Activated naive CD4-positive, alpha-beta T cell treated with anti-CD3 and anti-CD28 coated beads, Interleukin-2, amount 50 U/mL, for 24 hours (primary cell): ENCODE results near the gene DDIT3.
A peak's percentile ranks its signal among the peaks of the same experiment; 100 is the strongest.

Experiments used
- H3K27ac Mint-ChIP-seq: one replicate; pipeline ENCODE4 v1.8.0; 2021; ENCODE audit warnings: mild to moderate bottlenecking, mixed read lengths
- H3K27me3 Mint-ChIP-seq: one replicate; pipeline ENCODE4 v1.8.0; 2021; ENCODE audit warnings: mixed read lengths
- H3K36me3 Mint-ChIP-seq: one replicate; pipeline ENCODE4 v1.8.0; 2021; ENCODE audit warnings: mixed read lengths
- H3K4me1 Mint-ChIP-seq: one replicate; pipeline ENCODE4 v1.8.0; 2021; ENCODE audit warnings: mixed read lengths
- H3K4me3 Mint-ChIP-seq: one replicate; pipeline ENCODE4 v1.8.0; 2021; ENCODE audit warnings: mild to moderate bottlenecking, mixed read lengths
- H3K9me3 Mint-ChIP-seq: one replicate; pipeline ENCODE4 v1.8.0; 2021; ENCODE audit warnings: mixed read lengths

The DDIT3 gene

GRCh38 chr12:57535764-57536596 is 15.7 kb upstream of the DDIT3 start:
- Mint-ChIP-seq H3K27ac (peak overlapping the region; percentile 56), H3K27me3 (no peaks in the 10 kb centered on the region), H3K4me3 (no peak overlapping the region), H3K36me3 (peaks cover 4% of the 10 kb centered on the region), H3K4me1 (peaks cover 7% of the 10 kb centered on the region), H3K9me3 (no peaks in the 10 kb centered on the region)

DNA sequence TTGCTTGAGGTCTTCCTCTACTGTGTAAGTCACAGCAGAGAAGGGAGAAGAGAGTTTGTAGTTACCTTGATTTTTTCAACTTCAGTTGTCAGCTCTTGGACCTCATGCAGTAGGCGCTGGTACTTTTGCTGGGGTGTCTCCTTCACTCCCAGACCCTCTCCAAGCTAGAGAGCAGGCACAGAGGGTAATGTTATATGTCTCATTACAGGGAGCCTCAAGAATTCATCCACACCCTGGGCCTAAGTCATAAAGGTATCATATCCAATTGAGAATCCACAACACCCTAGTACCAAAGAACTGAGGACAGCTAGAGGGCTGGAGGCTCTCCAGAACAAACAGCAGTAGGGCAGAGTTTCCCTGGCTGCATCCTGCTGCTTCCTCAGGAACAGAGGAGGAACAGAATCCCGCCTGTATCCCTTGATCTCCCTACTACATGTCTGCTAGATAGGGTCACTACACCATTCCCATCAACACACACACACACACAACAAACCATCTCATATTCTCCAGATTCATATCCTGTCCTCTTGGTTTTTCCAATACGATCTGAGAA is 14.8 kb upstream of the DDIT3 start:
- Mint-ChIP-seq H3K4me3 (no peak overlapping the region), H3K9me3 (no peaks in the 10 kb centered on the region), H3K27me3 (no peaks in the 10 kb centered on the region), H3K27ac (no peak overlapping the region), H3K36me3 (peaks cover 2% of the 10 kb centered on the region), H3K4me1 (peaks cover 7% of the 10 kb centered on the region)

DNA sequence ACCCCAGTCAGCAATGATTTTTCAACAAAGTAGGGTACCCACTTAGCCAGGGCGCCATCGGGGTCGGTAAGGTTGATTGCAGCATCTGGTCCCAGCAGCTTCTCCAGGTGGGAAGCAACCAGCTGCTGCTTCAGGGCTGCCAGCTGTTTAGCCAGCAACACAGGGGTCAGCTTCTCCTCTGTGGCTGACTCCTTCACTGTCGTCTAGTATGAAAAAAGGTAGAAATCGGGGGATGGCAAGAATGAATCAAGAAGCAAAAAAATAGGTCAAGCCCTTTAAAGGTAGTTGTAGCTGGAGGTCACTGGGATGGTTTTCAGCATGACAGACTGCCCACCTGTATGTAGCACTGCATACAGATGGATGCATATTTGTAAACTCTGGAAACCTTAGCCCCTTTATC is 13.9 kb upstream of the DDIT3 start:
- no peak overlapping the region for H3K4me3 Mint-ChIP-seq
- H3K4me1 Mint-ChIP-seq: peaks cover 7% of the 10 kb centered on the region
- no peaks in the 10 kb centered on the region for H3K9me3 Mint-ChIP-seq
- H3K36me3 Mint-ChIP-seq: peaks cover 2% of the 10 kb centered on the region
- H3K27me3 Mint-ChIP-seq: no peaks in the 10 kb centered on the region
- no peak overlapping the region for H3K27ac Mint-ChIP-seq

DNA sequence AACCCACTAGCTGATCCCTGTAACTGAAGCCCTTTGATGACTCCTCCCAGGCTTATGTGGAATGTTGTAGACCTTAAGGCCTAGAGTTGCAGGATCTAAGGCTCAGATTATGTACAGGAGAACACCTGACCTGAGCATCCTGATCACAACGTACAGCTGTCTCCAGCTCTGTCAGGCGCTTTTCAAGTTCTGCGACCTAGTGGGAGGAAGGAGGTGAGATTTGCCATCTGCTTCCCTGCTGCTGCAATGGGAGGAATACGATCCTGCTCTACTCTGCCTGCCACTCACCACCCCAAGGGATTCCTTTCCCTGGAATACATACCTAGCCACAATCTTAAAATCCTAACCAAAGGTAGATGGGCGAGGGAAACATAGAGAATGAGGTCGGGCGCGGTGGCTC is 12.8 kb upstream of the DDIT3 start:
- Mint-ChIP-seq H3K9me3 (no peaks in the 10 kb centered on the region), H3K4me3 (no peak overlapping the region), H3K36me3 (peaks cover 4% of the 10 kb centered on the region), H3K27me3 (no peaks in the 10 kb centered on the region), H3K4me1 (no peaks in the 10 kb centered on the region), H3K27ac (no peak overlapping the region)

DNA sequence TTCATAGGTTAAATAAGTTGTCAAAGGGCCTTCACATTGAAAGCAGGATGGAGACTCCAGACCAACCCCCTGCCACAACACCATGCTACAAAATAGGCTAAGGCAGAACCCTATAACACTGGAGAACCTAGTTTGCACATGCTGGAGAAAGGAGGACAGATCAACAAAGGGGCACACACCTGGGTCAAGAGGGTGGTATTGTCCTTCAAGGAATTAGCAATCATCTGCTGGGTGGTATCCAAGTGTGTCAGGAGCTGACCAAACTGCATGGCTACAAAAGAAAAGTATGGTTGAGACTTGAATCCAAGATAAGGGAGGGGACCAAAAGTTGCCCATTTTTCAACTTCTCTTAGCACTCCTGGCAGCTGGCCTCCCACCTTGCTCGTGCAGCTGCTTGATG is 11.5 kb upstream of the DDIT3 start:
- Mint-ChIP-seq H3K4me3 (no peak overlapping the region), H3K27me3 (no peaks in the 10 kb centered on the region), H3K4me1 (no peaks in the 10 kb centered on the region), H3K9me3 (no peaks in the 10 kb centered on the region), H3K36me3 (peaks cover 2% of the 10 kb centered on the region), H3K27ac (no peak overlapping the region)

DNA sequence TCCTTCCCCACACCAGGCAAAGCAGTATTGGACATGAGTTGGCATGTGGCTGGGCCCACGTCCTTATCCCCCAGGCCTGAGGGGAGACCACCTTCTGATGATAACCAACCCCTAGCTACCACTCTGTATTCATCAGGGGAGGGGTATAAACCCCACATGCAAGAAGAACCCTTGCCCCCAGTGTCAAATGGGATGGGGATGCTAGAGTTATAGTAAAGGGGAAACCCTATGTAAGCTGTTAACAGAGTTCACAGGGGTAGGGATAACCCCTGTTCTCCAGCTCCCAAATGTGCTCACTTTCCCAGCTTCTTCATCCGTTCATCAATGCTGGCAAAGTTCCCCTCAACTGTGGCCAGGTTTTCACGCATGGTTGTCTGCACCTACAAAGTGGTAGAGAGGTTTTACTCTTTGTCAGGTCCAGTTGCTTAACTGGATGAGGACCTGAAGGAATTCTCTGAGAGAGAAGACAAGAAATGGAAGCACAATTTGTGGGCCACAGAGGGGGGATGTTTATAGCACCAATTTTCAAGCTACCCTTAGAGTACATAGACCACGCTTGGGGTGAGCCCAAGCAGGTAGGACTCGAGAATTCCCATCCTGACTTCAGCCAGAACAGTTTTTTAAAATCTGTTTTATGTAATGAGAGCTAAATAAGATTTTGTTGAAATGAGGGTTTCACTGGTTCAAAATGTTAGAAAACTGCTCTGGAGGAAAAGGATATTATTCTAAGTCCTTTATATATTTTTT is 10.3 kb upstream of the DDIT3 start:
- Mint-ChIP-seq H3K27ac (peak overlapping the region; percentile 35), H3K4me3 (no peak overlapping the region), H3K9me3 (no peaks in the 10 kb centered on the region), H3K27me3 (no peaks in the 10 kb centered on the region), H3K4me1 (no peaks in the 10 kb centered on the region), H3K36me3 (peaks cover 2% of the 10 kb centered on the region)

GRCh38 chr12:57529831-57530230 is 9.5 kb upstream of the DDIT3 start:
- Mint-ChIP-seq H3K27ac (no peak overlapping the region), H3K4me1 (peaks cover 4% of the 10 kb centered on the region), H3K4me3 (no peak overlapping the region), H3K27me3 (no peaks in the 10 kb centered on the region), H3K9me3 (no peaks in the 10 kb centered on the region), H3K36me3 (peaks cover 2% of the 10 kb centered on the region)

DNA sequence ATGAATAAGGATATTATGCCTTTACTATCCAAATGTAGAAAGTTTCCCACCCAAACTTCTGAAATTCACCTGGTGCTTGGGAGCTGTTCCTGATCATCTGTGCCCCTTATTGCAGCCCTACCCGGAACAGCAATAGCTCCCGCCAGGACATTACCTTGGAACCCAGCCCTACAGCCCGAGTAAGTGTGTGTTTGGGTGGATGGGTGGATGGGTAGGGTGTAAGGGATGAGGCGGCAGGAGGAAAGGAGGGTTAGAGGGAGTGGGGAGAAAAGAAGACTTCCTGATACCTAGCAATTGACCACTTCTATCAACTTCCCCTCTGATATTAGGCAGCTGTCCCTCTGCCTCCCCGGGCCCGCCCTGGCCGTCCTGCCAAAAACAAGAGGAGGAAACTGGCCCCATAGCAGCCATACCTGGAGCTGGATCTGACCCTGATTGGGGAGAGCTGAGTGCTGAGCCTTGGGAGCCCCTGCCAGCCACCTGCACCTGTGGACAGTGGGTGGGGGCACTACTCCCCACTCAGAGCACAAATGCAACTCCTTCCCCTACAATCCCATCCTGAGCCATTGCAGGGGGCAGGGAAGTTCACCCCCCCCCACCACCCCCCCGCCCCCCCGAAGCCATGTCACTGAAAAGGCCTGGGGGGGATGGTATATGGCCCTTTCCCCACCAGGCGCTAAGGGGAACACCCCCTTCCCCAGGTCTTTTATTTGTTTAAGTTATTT is 8.7 kb upstream of the DDIT3 start:
- Mint-ChIP-seq H3K9me3 (no peaks in the 10 kb centered on the region), H3K27me3 (no peaks in the 10 kb centered on the region), H3K4me1 (peaks cover 13% of the 10 kb centered on the region), H3K36me3 (peaks cover 2% of the 10 kb centered on the region), H3K4me3 (no peak overlapping the region), H3K27ac (no peak overlapping the region)

DNA sequence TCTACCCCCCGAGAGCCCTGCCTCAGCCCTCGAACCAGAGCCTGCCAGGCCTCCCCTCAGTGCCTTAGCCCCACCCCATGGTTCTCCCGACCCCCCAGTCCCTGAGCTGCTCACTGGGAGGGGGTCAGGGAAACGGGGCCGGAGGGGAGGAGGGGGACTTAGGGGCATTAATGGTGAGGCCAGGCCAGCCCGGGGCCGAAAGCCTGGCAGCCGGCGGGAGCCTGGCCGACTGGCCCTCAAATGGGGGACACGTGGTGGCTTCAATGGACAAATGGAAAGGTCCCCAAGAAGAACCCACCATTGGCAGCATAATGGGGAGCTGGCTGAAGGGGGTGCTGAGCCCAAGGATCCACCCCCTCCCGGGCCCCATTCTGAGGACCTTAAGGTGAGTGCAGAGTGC is 7.9 kb upstream of the DDIT3 start:
- Mint-ChIP-seq H3K27ac (no peak overlapping the region), H3K4me3 (no peak overlapping the region), H3K4me1 (peaks cover 21% of the 10 kb centered on the region), H3K27me3 (no peaks in the 10 kb centered on the region), H3K9me3 (no peaks in the 10 kb centered on the region), H3K36me3 (peaks cover 2% of the 10 kb centered on the region)

DNA sequence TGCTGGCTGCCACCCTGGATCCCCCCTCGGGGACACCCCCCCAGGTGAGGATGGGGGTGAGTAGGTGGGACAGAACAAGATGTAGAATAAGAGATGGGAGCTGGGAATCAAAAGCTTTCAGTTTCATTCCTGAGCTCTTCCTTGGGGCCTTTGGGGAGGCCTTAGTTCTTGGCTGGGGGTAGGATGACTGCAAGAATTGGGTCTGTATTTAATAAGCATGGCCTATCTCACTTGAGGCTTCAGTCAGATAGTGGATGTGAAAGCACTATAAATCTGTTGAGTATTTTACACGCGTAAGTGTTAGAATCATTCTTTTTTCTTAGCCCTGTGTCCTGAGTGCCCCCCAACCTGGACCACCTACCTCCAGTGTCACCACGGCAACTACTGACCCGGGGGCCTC is 6.9 kb upstream of the DDIT3 start:
- H3K27ac Mint-ChIP-seq: peak overlapping the region; percentile 59
- H3K9me3 Mint-ChIP-seq: no peaks in the 10 kb centered on the region
- H3K4me3 Mint-ChIP-seq: no peak overlapping the region
- H3K4me1 Mint-ChIP-seq: peaks cover 23% of the 10 kb centered on the region
- H3K27me3 Mint-ChIP-seq: no peaks in the 10 kb centered on the region
- H3K36me3 Mint-ChIP-seq: peaks cover 2% of the 10 kb centered on the region

- H3K4me3 Mint-ChIP-seq: no peak overlapping the region
- H3K27me3 Mint-ChIP-seq: no peaks in the 10 kb centered on the region
- peaks cover 2% of the 10 kb centered on the region for H3K36me3 Mint-ChIP-seq
- H3K9me3 Mint-ChIP-seq: no peaks in the 10 kb centered on the region
- peaks cover 29% of the 10 kb centered on the region for H3K4me1 Mint-ChIP-seq
- H3K27ac Mint-ChIP-seq: peak overlapping the region; percentile 59
Measured at GRCh38 chr12:57526477-57527126, 6.3 kb upstream of the DDIT3 start.

GRCh38 chr12:57525615-57526383 is 5.5 kb upstream of the DDIT3 start:
- peaks cover 32% of the 10 kb centered on the region for H3K4me1 Mint-ChIP-seq
- H3K27ac Mint-ChIP-seq: peak overlapping the region; percentile 72
- peaks cover 2% of the 10 kb centered on the region for H3K36me3 Mint-ChIP-seq
- H3K9me3 Mint-ChIP-seq: no peaks in the 10 kb centered on the region
- no peak overlapping the region for H3K4me3 Mint-ChIP-seq
- no peaks in the 10 kb centered on the region for H3K27me3 Mint-ChIP-seq

DNA sequence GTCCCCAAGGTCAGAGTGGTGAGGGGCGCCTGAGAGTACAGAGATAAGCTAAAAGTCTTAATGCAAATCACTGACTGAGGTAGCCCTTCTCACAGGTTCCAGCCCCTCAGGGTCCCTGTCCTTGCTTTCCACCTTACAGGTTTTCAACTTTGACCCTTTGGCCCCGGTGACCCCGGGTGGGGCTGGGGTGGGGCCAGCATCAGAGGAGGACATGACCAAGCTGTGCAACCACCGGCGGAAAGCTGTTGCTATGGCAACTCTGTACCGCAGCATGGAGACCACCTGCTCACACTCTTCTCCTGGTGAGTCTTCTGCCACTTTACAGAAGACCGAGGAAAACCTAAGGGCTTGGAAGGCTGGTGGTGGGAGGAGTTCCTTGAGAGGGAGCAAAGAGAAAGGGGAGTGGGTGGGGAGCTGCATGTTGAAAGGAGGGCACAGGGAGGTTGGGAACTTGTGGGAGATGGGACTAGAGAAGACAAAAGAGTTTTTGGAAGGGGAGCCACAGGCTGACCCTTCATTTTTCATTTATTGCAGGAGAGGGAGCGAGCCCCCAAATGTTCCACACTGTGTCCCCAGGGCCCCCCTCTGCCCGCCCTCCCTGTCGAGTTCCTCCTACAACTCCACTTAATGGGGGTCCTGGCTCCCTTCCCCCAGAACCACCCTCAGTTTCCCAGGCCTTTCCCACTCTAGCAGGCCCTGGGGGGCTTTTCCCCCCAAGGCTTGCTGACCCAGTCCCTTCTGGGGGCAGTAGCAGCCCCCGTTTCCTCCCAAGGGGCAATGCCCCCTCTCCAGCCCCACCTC is 4.7 kb upstream of the DDIT3 start:
- Mint-ChIP-seq H3K4me3 (no peak overlapping the region), H3K9me3 (no peaks in the 10 kb centered on the region), H3K36me3 (peaks cover 4% of the 10 kb centered on the region), H3K27ac (peak overlapping the region; percentile 72), H3K4me1 (peaks cover 32% of the 10 kb centered on the region), H3K27me3 (no peaks in the 10 kb centered on the region)
